Measurements from ENCODE around the gene ITPA.

Gene ITPA

GRCh38 chr20:3223994-3224680 lies 14.8 kb downstream of the ITPA start:
- H3K36me3 ChIP-seq (ENCODE audit: control insufficient read depth, insufficient read depth, low read length) = peaks cover 49% of the 10 kb centered on the region
- H3K9ac ChIP-seq (ENCODE audit: low read depth, low read length) = no peak overlapping the region
- no peaks in the 10 kb centered on the region for H3K4me1 ChIP-seq (ENCODE audit: control insufficient read depth, insufficient read depth, low read length)

GRCh38 chr20:3224681-3225421 lies 15.6 kb downstream of the ITPA start:
- H3K27me3 ChIP-seq (ENCODE audit: control insufficient read depth, insufficient read depth, low read length) = no peaks in the 10 kb centered on the region
- no peak overlapping the region for H3K4me3 ChIP-seq (ENCODE audit: low read depth, low read length)
- H3K4me1 ChIP-seq (ENCODE audit: control insufficient read depth, insufficient read depth, low read length) = no peaks in the 10 kb centered on the region
- H3K9me3 ChIP-seq (ENCODE audit: control insufficient read depth, insufficient read depth, low read length) = no peaks in the 10 kb centered on the region
- H3K27ac ChIP-seq (ENCODE audit: low read depth, low read length) = no peak overlapping the region
- peaks cover 47% of the 10 kb centered on the region for H3K36me3 ChIP-seq (ENCODE audit: control insufficient read depth, insufficient read depth, low read length)
- H3K9ac ChIP-seq (ENCODE audit: low read depth, low read length) = no peak overlapping the region

More at GRCh38 chr20:3223994-3224680, 14.8 kb downstream of the ITPA start:
- H3K4me3 ChIP-seq (ENCODE audit: low read depth, low read length) = no peak overlapping the region
- no peaks in the 10 kb centered on the region for H3K27me3 ChIP-seq (ENCODE audit: control insufficient read depth, insufficient read depth, low read length)
- H3K9me3 ChIP-seq (ENCODE audit: control insufficient read depth, insufficient read depth, low read length) = no peaks in the 10 kb centered on the region
- no peak overlapping the region for H3K27ac ChIP-seq (ENCODE audit: low read depth, low read length)

GRCh38 chr20:3226093-3226492 lies 16.8 kb downstream of the ITPA start:
- H3K36me3 ChIP-seq (ENCODE audit: control insufficient read depth, insufficient read depth, low read length) = peaks cover 42% of the 10 kb centered on the region
- H3K27ac ChIP-seq (ENCODE audit: low read depth, low read length) = no peak overlapping the region

GRCh38 chr20:3226864-3227263 lies 17.6 kb downstream of the ITPA start:
- peaks cover 40% of the 10 kb centered on the region for H3K36me3 ChIP-seq (ENCODE audit: control insufficient read depth, insufficient read depth, low read length)

More at GRCh38 chr20:3226093-3226492, 16.8 kb downstream of the ITPA start:
- Histone ChIP-seq H3K9ac (ENCODE audit: low read depth, low read length) (no peak overlapping the region), H3K9me3 (ENCODE audit: control insufficient read depth, insufficient read depth, low read length) (no peaks in the 10 kb centered on the region), H3K4me3 (ENCODE audit: low read depth, low read length) (no peak overlapping the region), H3K27me3 (ENCODE audit: control insufficient read depth, insufficient read depth, low read length) (no peaks in the 10 kb centered on the region), H3K4me1 (ENCODE audit: control insufficient read depth, insufficient read depth, low read length) (no peaks in the 10 kb centered on the region)

GRCh38 chr20:3227506-3227905 lies 18.2 kb downstream of the ITPA start:
- Histone ChIP-seq H3K36me3 (ENCODE audit: control insufficient read depth, insufficient read depth, low read length) (peaks cover 40% of the 10 kb centered on the region), H3K9me3 (ENCODE audit: control insufficient read depth, insufficient read depth, low read length) (no peaks in the 10 kb centered on the region), H3K27ac (ENCODE audit: low read depth, low read length) (no peak overlapping the region), H3K9ac (ENCODE audit: low read depth, low read length) (no peak overlapping the region), H3K4me3 (ENCODE audit: low read depth, low read length) (no peak overlapping the region), H3K4me1 (ENCODE audit: control insufficient read depth, insufficient read depth, low read length) (no peaks in the 10 kb centered on the region), H3K27me3 (ENCODE audit: control insufficient read depth, insufficient read depth, low read length) (no peaks in the 10 kb centered on the region)

More at GRCh38 chr20:3226864-3227263, 17.6 kb downstream of the ITPA start:
- H3K27me3 ChIP-seq (ENCODE audit: control insufficient read depth, insufficient read depth, low read length) = no peaks in the 10 kb centered on the region
- no peak overlapping the region for H3K4me3 ChIP-seq (ENCODE audit: low read depth, low read length)
- no peaks in the 10 kb centered on the region for H3K9me3 ChIP-seq (ENCODE audit: control insufficient read depth, insufficient read depth, low read length)
- H3K4me1 ChIP-seq (ENCODE audit: control insufficient read depth, insufficient read depth, low read length) = no peaks in the 10 kb centered on the region
- H3K27ac ChIP-seq (ENCODE audit: low read depth, low read length) = no peak overlapping the region
- H3K9ac ChIP-seq (ENCODE audit: low read depth, low read length) = no peak overlapping the region

- Histone ChIP-seq H3K9ac (ENCODE audit: low read depth, low read length) (no peak overlapping the region), H3K27ac (ENCODE audit: low read depth, low read length) (no peak overlapping the region), H3K36me3 (ENCODE audit: control insufficient read depth, insufficient read depth, low read length) (peaks cover 34% of the 10 kb centered on the region)
These were observed 18.8 kb downstream of the ITPA start for GRCh38 chr20:3227936-3228749.

GRCh38 chr20:3228750-3229032 lies 19.4 kb downstream of the ITPA start:
- H3K36me3 ChIP-seq (ENCODE audit: control insufficient read depth, insufficient read depth, low read length) = peaks cover 29% of the 10 kb centered on the region
- no peaks in the 10 kb centered on the region for H3K27me3 ChIP-seq (ENCODE audit: control insufficient read depth, insufficient read depth, low read length)
- no peaks in the 10 kb centered on the region for H3K4me1 ChIP-seq (ENCODE audit: control insufficient read depth, insufficient read depth, low read length)
- H3K4me3 ChIP-seq (ENCODE audit: low read depth, low read length) = no peak overlapping the region
- no peak overlapping the region for H3K9ac ChIP-seq (ENCODE audit: low read depth, low read length)
- H3K27ac ChIP-seq (ENCODE audit: low read depth, low read length) = no peak overlapping the region
- H3K9me3 ChIP-seq (ENCODE audit: control insufficient read depth, insufficient read depth, low read length) = no peaks in the 10 kb centered on the region

More at GRCh38 chr20:3227936-3228749, 18.8 kb downstream of the ITPA start:
- Histone ChIP-seq H3K4me1 (ENCODE audit: control insufficient read depth, insufficient read depth, low read length) (no peaks in the 10 kb centered on the region), H3K4me3 (ENCODE audit: low read depth, low read length) (no peak overlapping the region), H3K27me3 (ENCODE audit: control insufficient read depth, insufficient read depth, low read length) (no peaks in the 10 kb centered on the region), H3K9me3 (ENCODE audit: control insufficient read depth, insufficient read depth, low read length) (no peaks in the 10 kb centered on the region)

- Histone ChIP-seq H3K4me1 (ENCODE audit: control insufficient read depth, insufficient read depth, low read length) (no peaks in the 10 kb centered on the region), H3K36me3 (ENCODE audit: control insufficient read depth, insufficient read depth, low read length) (peaks cover 29% of the 10 kb centered on the region), H3K27me3 (ENCODE audit: control insufficient read depth, insufficient read depth, low read length) (no peaks in the 10 kb centered on the region), H3K9me3 (ENCODE audit: control insufficient read depth, insufficient read depth, low read length) (no peaks in the 10 kb centered on the region), H3K27ac (ENCODE audit: low read depth, low read length) (no peak overlapping the region), H3K4me3 (ENCODE audit: low read depth, low read length) (no peak overlapping the region), H3K9ac (ENCODE audit: low read depth, low read length) (no peak overlapping the region)
These were observed 19.9 kb downstream of the ITPA start for GRCh38 chr20:3229158-3229557.

- Histone ChIP-seq H3K9ac (ENCODE audit: low read depth, low read length) (no peak overlapping the region), H3K4me1 (ENCODE audit: control insufficient read depth, insufficient read depth, low read length) (no peaks in the 10 kb centered on the region), H3K36me3 (ENCODE audit: control insufficient read depth, insufficient read depth, low read length) (peaks cover 29% of the 10 kb centered on the region), H3K9me3 (ENCODE audit: control insufficient read depth, insufficient read depth, low read length) (no peaks in the 10 kb centered on the region), H3K27me3 (ENCODE audit: control insufficient read depth, insufficient read depth, low read length) (no peaks in the 10 kb centered on the region), H3K27ac (ENCODE audit: low read depth, low read length) (no peak overlapping the region), H3K4me3 (ENCODE audit: low read depth, low read length) (no peak overlapping the region)
These were observed 20.5 kb downstream of the ITPA start for GRCh38 chr20:3229798-3230197.

- Histone ChIP-seq H3K9me3 (ENCODE audit: control insufficient read depth, insufficient read depth, low read length) (no peaks in the 10 kb centered on the region), H3K27me3 (ENCODE audit: control insufficient read depth, insufficient read depth, low read length) (no peaks in the 10 kb centered on the region), H3K4me3 (ENCODE audit: low read depth, low read length) (no peak overlapping the region), H3K4me1 (ENCODE audit: control insufficient read depth, insufficient read depth, low read length) (no peaks in the 10 kb centered on the region), H3K36me3 (ENCODE audit: control insufficient read depth, insufficient read depth, low read length) (peaks cover 29% of the 10 kb centered on the region), H3K27ac (ENCODE audit: low read depth, low read length) (no peak overlapping the region), H3K9ac (ENCODE audit: low read depth, low read length) (no peak overlapping the region)
These were observed 21.8 kb downstream of the ITPA start for GRCh38 chr20:3231116-3231515.
